HepG2 (cell line): ENCODE measurements around the gene CIAO2B. TPM values are rescaled to one million over a fixed set of nuclear protein-coding genes. Genes with fewer than 3 reads are reported as not detected.

Experiments used
- CC2D1A ChIP-seq: sonication (generic); formaldehyde crosslinking; IDR thresholded peaks from 2 replicates; pipeline ENCODE4 v1.8.1; 2023; ENCODE audit warnings: mild to moderate bottlenecking, missing genetic modification reagents
- EZH2 ChIP-seq: conservative IDR thresholded peaks from 2 replicates; pipeline ENCODE4 v1.6.1; 2012; ENCODE audit warnings: mild to moderate bottlenecking, low read depth, low read length, moderate library complexity
- GATAD1 ChIP-seq: IDR thresholded peaks from 2 replicates; pipeline ENCODE4 v1.6.1; 2016; ENCODE audit warnings: missing genetic modification reagents, missing compliant biosample characterization
- GTF2F1 ChIP-seq: fragments of 150-350 bp; IDR thresholded peaks from 2 replicates; pipeline ENCODE4 v1.6.1; 2014; ENCODE audit warnings: low read length
- KDM6A ChIP-seq: IDR thresholded peaks from 2 replicates; pipeline ENCODE4 v1.6.1; 2016; ENCODE audit warnings: low read depth
- MEF2D ChIP-seq: sonication (generic); formaldehyde crosslinking; IDR thresholded peaks from 2 replicates; pipeline ENCODE4 v1.5.1; 2020; ENCODE audit warnings: mild to moderate bottlenecking, missing genetic modification reagents
- NR2F1 ChIP-seq, 2 experiments: fragments of 450-650 bp in 1 of 2; formaldehyde crosslinking in 1 of 2; IDR thresholded peaks; 2 replicates each; pipeline versions ENCODE4 v1.5.0 to v1.6.1; 2016 to 2020; ENCODE audit warnings: mild to moderate bottlenecking in 1 of 2, missing compliant biosample characterization in 1 of 2, missing genetic modification reagents in 1 of 2, moderate library complexity in 1 of 2
- NR2F6 ChIP-seq, 2 experiments: IDR thresholded peaks; 2 replicates each; pipeline ENCODE4 v1.6.1; 2016; ENCODE audit warnings: antibody characterized with exemption in 1 of 2, mild to moderate bottlenecking in 1 of 2
- RBAK ChIP-seq: sonication (generic); formaldehyde crosslinking; IDR thresholded peaks from 2 replicates; pipeline ENCODE4 v1.5.1; 2020; ENCODE audit warnings: mild to moderate bottlenecking, missing genetic modification reagents
- SAP130 ChIP-seq: IDR thresholded peaks from 2 replicates; pipeline ENCODE4 v1.6.1; 2016; ENCODE audit warnings: low read depth
- SIX1 ChIP-seq: sonication (generic); formaldehyde crosslinking; IDR thresholded peaks from 2 replicates; pipeline ENCODE4 v1.4.0; 2020; ENCODE audit warnings: missing genetic modification reagents, borderline replicate concordance
- SIX4 ChIP-seq: sonication (generic); formaldehyde crosslinking; IDR thresholded peaks from 2 replicates; pipeline ENCODE4 v1.4.0; 2020; ENCODE audit warnings: missing genetic modification reagents
- SMAD1 ChIP-seq: sonication (generic); formaldehyde crosslinking; IDR thresholded peaks from 2 replicates; pipeline ENCODE4 v1.4.0; 2020; ENCODE audit warnings: missing genetic modification reagents, low read depth, mild to moderate bottlenecking, borderline replicate concordance
- TAF1 ChIP-seq: sonication (generic); formaldehyde crosslinking; IDR thresholded peaks from 2 replicates; pipeline ENCODE4 v1.4.0; 2020; ENCODE audit warnings: missing genetic modification reagents
- U2AF1 ChIP-seq: fragments of 200-400 bp; formaldehyde crosslinking; optimal IDR thresholded peaks from 2 replicates; pipeline ENCODE3; 2017; ENCODE audit warnings: mild to moderate bottlenecking, low read depth, low read length
- ZFP62 ChIP-seq: sonication (generic); formaldehyde crosslinking; IDR thresholded peaks from 2 replicates; pipeline ENCODE4 v1.4.0; 2020; ENCODE audit warnings: missing genetic modification reagents
- ZNF256 ChIP-seq: sonication (generic); formaldehyde crosslinking; conservative IDR thresholded peaks from 2 replicates; pipeline ENCODE4 v1.4.0; 2020; ENCODE audit warnings: missing genetic modification reagents
- ZNF572 ChIP-seq: sonication (generic); formaldehyde crosslinking; IDR thresholded peaks from 2 replicates; pipeline ENCODE4 v1.5.1; 2020; ENCODE audit warnings: mild to moderate bottlenecking, missing genetic modification reagents
- ZNF629 ChIP-seq: sonication (generic); formaldehyde crosslinking; conservative IDR thresholded peaks from 2 replicates; pipeline ENCODE4 v1.5.0; 2020; ENCODE audit warnings: missing genetic modification reagents
- ZNF724P ChIP-seq: sonication (generic); formaldehyde crosslinking; IDR thresholded peaks from 2 replicates; pipeline ENCODE4 v1.8.0; 2022; ENCODE audit warnings: missing genetic modification reagents, borderline replicate concordance
- ZNF775 ChIP-seq: sonication (generic); formaldehyde crosslinking; IDR thresholded peaks from 2 replicates; pipeline ENCODE4 v1.4.0; 2020; ENCODE audit warnings: missing genetic modification reagents, mild to moderate bottlenecking, moderate library complexity, borderline replicate concordance
- ZNF879 ChIP-seq: sonication (generic); formaldehyde crosslinking; IDR thresholded peaks from 2 replicates; pipeline ENCODE4 v1.8.1; 2023; ENCODE audit warnings: missing genetic modification reagents
- polyA plus RNA-seq, 8 experiments: library from polyadenylated mRNA; depleted of rRNA in 3 of 8; stranded (reverse) in 7 of 8; unstranded in 1 of 8; fragments of >200 nt; fragmentation: Illumina TruSeq in 4 of 8; extraction: Trizol in 4 of 8; gene quantifications; 2 replicates each; pipeline versions ENCODE4 v1.2.1 to v1.2.3, GENCODE V29; 2011 to 2016; ENCODE audit warnings: low read depth in 4 of 8, missing spikeins in 1 of 8, mixed read lengths in 1 of 8; ENCODE audit not compliant: insufficient read depth in 1 of 8
- total RNA-seq, 5 experiments: library from RNA; depleted of rRNA; stranded (reverse); fragments of >200 nt; fragmentation: Illumina TruSeq; extraction: Trizol; gene quantifications; 2 replicates each; pipeline ENCODE4 v1.2.3, GENCODE V29; 2016; ENCODE audit warnings: low read depth in 1 of 5
- TF ChIP-seq, protein P1 (sequence below): sonication (generic); formaldehyde crosslinking; IDR thresholded peaks from 2 replicates; pipeline ENCODE4 v1.8.0; 2022; ENCODE audit warnings: low read depth, missing genetic modification reagents
- TF ChIP-seq, protein P2 (sequence below): sonication (generic); formaldehyde crosslinking; IDR thresholded peaks from 2 replicates; pipeline ENCODE4 v1.5.1; 2020; ENCODE audit warnings: mild to moderate bottlenecking, missing genetic modification reagents, moderate library complexity
- TF ChIP-seq, protein P3 (sequence below): sonication (generic); formaldehyde crosslinking; IDR thresholded peaks from 2 replicates; pipeline ENCODE4 v1.4.0; 2020; ENCODE audit warnings: missing genetic modification reagents, borderline replicate concordance
- TF ChIP-seq, protein P4 (sequence below): sonication (generic); formaldehyde crosslinking; IDR thresholded peaks from 2 replicates; pipeline ENCODE4 v1.8.1; 2023; ENCODE audit warnings: missing genetic modification reagents, inconsistent platforms, borderline replicate concordance
- TF ChIP-seq, protein P5 (sequence below): sonication (generic); formaldehyde crosslinking; IDR thresholded peaks from 2 replicates; pipeline ENCODE4 v1.4.0; 2020; ENCODE audit warnings: low read depth, mild to moderate bottlenecking, missing genetic modification reagents

Gene CIAO2B
- total and polyA plus RNA-seq, 2 of the 13 experiments (the other 11 are each of a cell fraction or from before 2014, with no cell fraction given): 157 to 293 TPM

DNA sequence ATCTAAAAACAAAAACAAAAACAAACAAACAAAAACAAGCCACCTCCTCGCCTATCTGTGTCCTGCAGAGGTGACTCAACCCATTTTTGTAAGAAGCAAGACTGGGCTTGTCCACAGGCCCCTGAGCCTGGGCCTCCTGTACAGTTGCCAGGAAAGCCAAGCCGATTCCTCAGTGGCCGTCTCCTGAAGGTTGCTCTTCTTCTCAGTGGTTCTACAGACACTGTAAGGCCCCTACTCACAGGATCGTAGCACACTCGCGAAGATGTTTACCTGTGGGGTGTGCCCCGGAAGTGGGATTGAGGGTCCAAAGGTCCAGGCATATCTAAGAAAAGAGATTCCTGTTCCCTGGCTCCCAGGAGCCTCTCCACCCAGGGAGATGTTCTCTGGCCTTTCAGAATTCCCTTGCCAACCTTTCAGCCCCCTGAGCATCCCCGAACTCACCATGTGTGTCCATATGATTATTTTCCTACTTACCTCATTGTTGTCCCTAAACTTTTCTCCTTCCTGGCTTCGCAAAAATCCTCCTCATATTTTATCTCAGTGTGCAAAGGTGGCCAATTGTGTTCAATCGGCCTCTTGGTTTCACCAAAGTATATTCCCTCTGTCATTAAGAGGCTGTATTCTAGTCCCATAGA, 19.4 kb upstream of the CIAO2B start (continued):
- TF ChIP-seq, protein P1, sequence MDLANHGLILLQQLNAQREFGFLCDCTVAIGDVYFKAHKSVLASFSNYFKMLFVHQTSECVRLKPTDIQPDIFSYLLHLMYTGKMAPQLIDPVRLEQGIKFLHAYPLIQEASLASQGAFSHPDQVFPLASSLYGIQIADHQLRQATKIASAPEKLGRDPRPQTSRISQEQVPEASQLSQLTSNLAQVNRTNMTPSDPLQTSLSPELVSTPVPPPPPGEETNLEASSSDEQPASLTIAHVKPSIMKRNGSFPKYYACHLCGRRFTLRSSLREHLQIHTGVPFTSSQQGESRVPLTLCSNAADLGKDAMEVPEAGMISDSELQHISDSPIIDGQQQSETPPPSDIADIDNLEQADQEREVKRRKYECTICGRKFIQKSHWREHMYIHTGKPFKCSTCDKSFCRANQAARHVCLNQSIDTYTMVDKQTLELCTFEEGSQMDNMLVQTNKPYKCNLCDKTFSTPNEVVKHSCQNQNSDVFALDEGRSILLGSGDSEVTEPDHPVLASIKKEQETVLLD (CRISPR knock-in tag): no peak
- TF ChIP-seq NR2F1 (CRISPR knock-in tag; IDR thresholded peaks at IDR 0.05): no peak
- TF ChIP-seq SMAD1: no peak
- no peak for TF ChIP-seq NR2F6 (IDR thresholded peaks at IDR 0.05)
- no peak for TF ChIP-seq NR2F6 (CRISPR knock-in tag; IDR thresholded peaks at IDR 0.05)
- TF ChIP-seq CC2D1A (CRISPR knock-in tag): no peak
- no peak for TF ChIP-seq GATAD1
- no peak; the same call in 1 of the 2 replicates for TF ChIP-seq SAP130 (CRISPR knock-in tag)
- TF ChIP-seq U2AF1: no peak
- TF ChIP-seq EZH2: no peak
- TF ChIP-seq, protein P2, sequence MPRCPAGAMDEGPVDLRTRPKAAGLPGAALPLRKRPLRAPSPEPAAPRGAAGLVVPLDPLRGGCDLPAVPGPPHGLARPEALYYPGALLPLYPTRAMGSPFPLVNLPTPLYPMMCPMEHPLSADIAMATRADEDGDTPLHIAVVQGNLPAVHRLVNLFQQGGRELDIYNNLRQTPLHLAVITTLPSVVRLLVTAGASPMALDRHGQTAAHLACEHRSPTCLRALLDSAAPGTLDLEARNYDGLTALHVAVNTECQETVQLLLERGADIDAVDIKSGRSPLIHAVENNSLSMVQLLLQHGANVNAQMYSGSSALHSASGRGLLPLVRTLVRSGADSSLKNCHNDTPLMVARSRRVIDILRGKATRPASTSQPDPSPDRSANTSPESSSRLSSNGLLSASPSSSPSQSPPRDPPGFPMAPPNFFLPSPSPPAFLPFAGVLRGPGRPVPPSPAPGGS (CRISPR knock-in tag): no peak
- TF ChIP-seq, protein P3, sequence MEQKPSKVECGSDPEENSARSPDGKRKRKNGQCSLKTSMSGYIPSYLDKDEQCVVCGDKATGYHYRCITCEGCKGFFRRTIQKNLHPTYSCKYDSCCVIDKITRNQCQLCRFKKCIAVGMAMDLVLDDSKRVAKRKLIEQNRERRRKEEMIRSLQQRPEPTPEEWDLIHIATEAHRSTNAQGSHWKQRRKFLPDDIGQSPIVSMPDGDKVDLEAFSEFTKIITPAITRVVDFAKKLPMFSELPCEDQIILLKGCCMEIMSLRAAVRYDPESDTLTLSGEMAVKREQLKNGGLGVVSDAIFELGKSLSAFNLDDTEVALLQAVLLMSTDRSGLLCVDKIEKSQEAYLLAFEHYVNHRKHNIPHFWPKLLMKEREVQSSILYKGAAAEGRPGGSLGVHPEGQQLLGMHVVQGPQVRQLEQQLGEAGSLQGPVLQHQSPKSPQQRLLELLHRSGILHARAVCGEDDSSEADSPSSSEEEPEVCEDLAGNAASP: no peak
- TF ChIP-seq SIX1: no peak
- TF ChIP-seq, protein P4, sequence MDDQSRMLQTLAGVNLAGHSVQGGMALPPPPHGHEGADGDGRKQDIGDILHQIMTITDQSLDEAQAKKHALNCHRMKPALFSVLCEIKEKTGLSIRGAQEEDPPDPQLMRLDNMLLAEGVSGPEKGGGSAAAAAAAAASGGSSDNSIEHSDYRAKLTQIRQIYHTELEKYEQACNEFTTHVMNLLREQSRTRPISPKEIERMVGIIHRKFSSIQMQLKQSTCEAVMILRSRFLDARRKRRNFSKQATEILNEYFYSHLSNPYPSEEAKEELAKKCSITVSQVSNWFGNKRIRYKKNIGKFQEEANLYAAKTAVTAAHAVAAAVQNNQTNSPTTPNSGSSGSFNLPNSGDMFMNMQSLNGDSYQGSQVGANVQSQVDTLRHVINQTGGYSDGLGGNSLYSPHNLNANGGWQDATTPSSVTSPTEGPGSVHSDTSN: no peak
- no peak for TF ChIP-seq TAF1 (CRISPR knock-in tag)
- TF ChIP-seq ZNF724P: no peak
- TF ChIP-seq ZNF629 (CRISPR knock-in tag): 0 out of 2 replicates have a peak, but pooled peaks have one; percentile 10
- no peak for TF ChIP-seq ZNF256 (CRISPR knock-in tag)
- no peak for TF ChIP-seq KDM6A (CRISPR knock-in tag)
- no peak for TF ChIP-seq ZNF572 (CRISPR knock-in tag)
- no peak for TF ChIP-seq GTF2F1
- no peak for TF ChIP-seq ZNF775 (CRISPR knock-in tag)
- TF ChIP-seq RBAK (CRISPR knock-in tag): no peak
- TF ChIP-seq MEF2D (CRISPR knock-in tag): no peak
- no peak for TF ChIP-seq ZNF879 (CRISPR knock-in tag)
- TF ChIP-seq ZFP62: no peak
- no peak for TF ChIP-seq SIX4
- TF ChIP-seq, protein P5, sequence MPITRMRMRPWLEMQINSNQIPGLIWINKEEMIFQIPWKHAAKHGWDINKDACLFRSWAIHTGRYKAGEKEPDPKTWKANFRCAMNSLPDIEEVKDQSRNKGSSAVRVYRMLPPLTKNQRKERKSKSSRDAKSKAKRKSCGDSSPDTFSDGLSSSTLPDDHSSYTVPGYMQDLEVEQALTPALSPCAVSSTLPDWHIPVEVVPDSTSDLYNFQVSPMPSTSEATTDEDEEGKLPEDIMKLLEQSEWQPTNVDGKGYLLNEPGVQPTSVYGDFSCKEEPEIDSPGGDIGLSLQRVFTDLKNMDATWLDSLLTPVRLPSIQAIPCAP (CRISPR knock-in tag): no peak
